Thyroid gland (tissue), 4 donors: Measurements from ENCODE around the gene CDC25C.

ENCODE experiments used
- CTCF ChIP-seq, 6 experiments: fragments of 200-600 bp in 3 of 6; fragments of 450-650 bp in 3 of 6; sonication (generic) in 3 of 6; IDR thresholded peaks; one replicate each; pipeline ENCODE4 v1.5.1; 2016 to 2019; ENCODE audit warnings: antibody characterized with exemption in 6 of 6, mild to moderate bottlenecking in 2 of 6, inconsistent platforms in 1 of 6, moderate library complexity in 1 of 6
- POLR2A ChIP-seq, 2 donors: fragments of 450-650 bp; IDR thresholded peaks; one replicate each; pipeline ENCODE4 v1.6.1; 2017; ENCODE audit warnings: antibody characterized with exemption in 2 of 2, mild to moderate bottlenecking in 2 of 2, moderate library complexity in 1 of 2

GRCh38 chr5:138340008-138340407 lies 8.4 kb upstream of the CDC25C start:
- TF ChIP-seq CTCF (IDR thresholded peaks at IDR 0.05) (no peak), POLR2A (IDR thresholded peaks at IDR 0.05) (no peak)
